Liver (tissue), 9 donors: Measurements from ENCODE around the gene TMEM17. TPM values are rescaled to one million over a fixed set of nuclear protein-coding genes. Genes with fewer than 3 reads are reported as not detected.
A peak's percentile ranks its signal among the peaks of the same experiment; 100 is the strongest.

Source experiments
- DNase-seq: peaks from one replicate; pipeline ENCODE4 v3.0.0-alpha.2; 2017; ENCODE audit warnings: low spot score
- H3K27ac ChIP-seq, 2 donors: one replicate each; pipeline ENCODE4 v1.7.0; 2013; ENCODE audit warnings: inconsistent platforms in 2 of 2, low read length in 2 of 2, control low read depth in 1 of 2, low read depth in 1 of 2, mild to moderate bottlenecking in 1 of 2
- H3K27me3 ChIP-seq, 4 donors: one replicate each; pipeline versions ENCODE4 v1.6.1 to v1.7.0; 2013; ENCODE audit warnings: low read length in 3 of 4, inconsistent platforms in 1 of 4, mild to moderate bottlenecking in 1 of 4, moderate library complexity in 1 of 4; ENCODE audit not compliant: control insufficient read depth in 4 of 4, insufficient read depth in 4 of 4
- H3K36me3 ChIP-seq, 4 donors: one replicate each; pipeline versions ENCODE4 v1.6.1 to v1.7.0; 2013; ENCODE audit warnings: low read length in 3 of 4, mild to moderate bottlenecking in 3 of 4, low read depth in 1 of 4, moderate library complexity in 1 of 4; ENCODE audit not compliant: control insufficient read depth in 4 of 4, insufficient read depth in 3 of 4
- H3K4me1 ChIP-seq, 4 donors: one replicate each; pipeline versions ENCODE4 v1.6.1 to v1.7.0; 2013; ENCODE audit warnings: low read length in 3 of 4, mild to moderate bottlenecking in 3 of 4, moderate library complexity in 1 of 4; ENCODE audit not compliant: control insufficient read depth in 4 of 4, insufficient read depth in 4 of 4
- H3K4me3 ChIP-seq, 3 donors: one replicate each; pipeline versions ENCODE4 v1.6.1 to v1.7.0; 2013; ENCODE audit warnings: low read length in 3 of 3, control low read depth in 1 of 3, low read depth in 1 of 3, mild to moderate bottlenecking in 1 of 3
- H3K9ac ChIP-seq, 2 donors: one replicate each; pipeline ENCODE4 v1.7.0; 2013; ENCODE audit warnings: low read length in 2 of 2, mild to moderate bottlenecking in 2 of 2, moderate library complexity in 2 of 2, control low read depth in 1 of 2, low read depth in 1 of 2
- H3K9me3 ChIP-seq, 4 donors: one replicate each; pipeline versions ENCODE4 v1.6.1 to v1.7.0; 2013; ENCODE audit warnings: low read length in 3 of 4; ENCODE audit not compliant: control insufficient read depth in 4 of 4
- EGR1 ChIP-seq, 2 donors: IDR thresholded peaks; 2 replicates each; pipeline ENCODE4 v1.6.1; 2016 to 2018; ENCODE audit warnings: antibody characterized with exemption in 2 of 2, low read depth in 2 of 2
- FOXA1 ChIP-seq: IDR thresholded peaks from 2 replicates; pipeline ENCODE4 v1.6.1; 2016; ENCODE audit warnings: antibody characterized with exemption
- FOXA2 ChIP-seq: IDR thresholded peaks from 2 replicates; pipeline ENCODE4 v1.6.1; 2016; ENCODE audit warnings: antibody characterized with exemption
- GABPA ChIP-seq, 2 donors: IDR thresholded peaks in 1 of 2; conservative IDR thresholded peaks in 1 of 2; 2 replicates each; pipeline ENCODE4 v1.6.1; 2016; ENCODE audit warnings: antibody characterized with exemption in 2 of 2, mild to moderate bottlenecking in 1 of 2, moderate library complexity in 1 of 2
- HNF4A ChIP-seq, 2 donors: conservative IDR thresholded peaks; 2 replicates each; pipeline ENCODE4 v1.6.1; 2016; ENCODE audit warnings: antibody characterized with exemption in 2 of 2, mild to moderate bottlenecking in 2 of 2
- HNF4G ChIP-seq: IDR thresholded peaks from 2 replicates; pipeline ENCODE4 v1.6.1; 2016; ENCODE audit warnings: antibody characterized with exemption
- JUND ChIP-seq, 2 donors: IDR thresholded peaks; 2 replicates each; pipeline ENCODE4 v1.6.1; 2016; ENCODE audit warnings: antibody characterized with exemption in 2 of 2
- NR2F2 ChIP-seq: IDR thresholded peaks from 2 replicates; pipeline ENCODE4 v1.6.1; 2016; ENCODE audit warnings: antibody characterized with exemption
- RAD21 ChIP-seq, 2 donors: IDR thresholded peaks; 2 replicates each; pipeline ENCODE4 v1.6.1; 2016; ENCODE audit warnings: antibody characterized with exemption in 2 of 2, mild to moderate bottlenecking in 2 of 2
- RXRA ChIP-seq, 2 donors: IDR thresholded peaks; 2 replicates each; pipeline ENCODE4 v1.6.1; 2017 to 2018; ENCODE audit warnings: antibody characterized with exemption in 2 of 2, mild to moderate bottlenecking in 1 of 2
- SP1 ChIP-seq: IDR thresholded peaks from 2 replicates; pipeline ENCODE4 v1.6.1; 2018; ENCODE audit warnings: antibody characterized with exemption, mild to moderate bottlenecking
- TAF1 ChIP-seq: conservative IDR thresholded peaks from 2 replicates; pipeline ENCODE4 v1.6.1; 2016; ENCODE audit warnings: antibody characterized with exemption, mild to moderate bottlenecking
- YY1 ChIP-seq: IDR thresholded peaks from 2 replicates; pipeline ENCODE4 v1.6.1; 2016; ENCODE audit warnings: antibody characterized with exemption, mild to moderate bottlenecking
- WGBS: extraction: QIAGEN DNeasy Blood & Tissue Kit; methylation state at CpG from one replicate; pipeline ENCODE4 v1.1.7; 2013; 5-methylcytosine and 5-hydroxymethylcytosine counted together
- polyA plus RNA-seq, 2 donors: library from polyadenylated mRNA; stranded (reverse) in 1 of 2; unstranded in 1 of 2; fragments of 200-250 nt in 1 of 2; fragments of >200 nt in 1 of 2; fragmentation: Nextera tagmentation in 1 of 2; extraction: Ambion mirVana in 1 of 2; gene quantifications; one replicate each; pipeline versions ENCODE4 v1.2.1 to v1.2.3, GENCODE V29; 2013 to 2015
- total RNA-seq, 2 donors: library from RNA; depleted of rRNA; stranded (reverse); fragments of >200 nt; gene quantifications; one replicate each; pipeline ENCODE4 v1.2.3, GENCODE V29; 2014
- TF ChIP-seq, protein P1 (sequence below): fragments of 150-350 bp; IDR thresholded peaks from 2 replicates; pipeline ENCODE4 v1.5.1; 2017; ENCODE audit warnings: improper control_type of control experiment, low read depth, low read length; ENCODE audit not compliant: missing input control
- TF ChIP-seq, protein P2 (sequence below): IDR thresholded peaks from 2 replicates; pipeline ENCODE4 v1.6.1; 2016; ENCODE audit warnings: antibody characterized with exemption
- TF ChIP-seq, protein P3 (sequence below): IDR thresholded peaks from 2 replicates; pipeline ENCODE4 v1.6.1; 2016; ENCODE audit warnings: antibody characterized with exemption, mild to moderate bottlenecking
- TF ChIP-seq, protein P4 (sequence below): IDR thresholded peaks from 2 replicates; pipeline ENCODE4 v1.6.1; 2016; ENCODE audit warnings: antibody characterized with exemption
- donor health status: healthy.
- donor health status: healthy.
- donor health status: healthy.
- donor health status: healthy.
- donor health status: healthy.

The TMEM17 gene
- total and polyA plus RNA-seq, 4 donors: 0.70 to 1.9 (median 1.2) TPM

DNA sequence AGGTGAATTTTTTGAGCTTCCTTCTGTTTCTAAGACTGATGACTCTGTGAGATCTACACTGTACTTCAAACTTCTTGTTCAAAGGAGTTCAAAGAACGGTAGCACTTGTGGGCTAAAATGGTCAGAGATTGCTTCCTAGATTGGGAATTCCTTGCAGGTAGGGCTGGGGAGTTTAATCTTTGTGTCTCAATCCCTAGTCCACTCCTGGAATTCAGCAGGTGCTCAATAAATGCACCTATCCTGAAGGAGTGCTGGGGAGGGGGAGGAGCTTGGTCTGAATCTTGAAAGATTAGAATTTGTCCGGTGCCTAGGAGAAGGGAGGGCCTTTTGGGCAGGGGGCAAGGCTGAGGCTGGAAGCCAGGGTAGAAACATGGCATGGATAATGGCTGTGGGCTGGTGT, 34.6 kb downstream of the TMEM17 start:
- Histone ChIP-seq H3K4me3 (no peak overlapping the region), H3K9ac (no peak overlapping the region), H3K9me3 (no peaks in the 10 kb centered on the region), H3K36me3 (no peaks in the 10 kb centered on the region), H3K4me1 (peaks cover 13 to 44% (median 38%) of the 10 kb centered on the region in 4 donors), H3K27me3 (no peaks in the 10 kb centered on the region), H3K27ac (no peak overlapping the region)
- peak; percentile 14 for DNase-seq
- 88% methylated on average over 2 of the region's 2 CpGs for WGBS
- TF ChIP-seq YY1 (no peak), TAF1 (no peak), HNF4A (conservative IDR thresholded peaks at IDR 0.05) (no peak), FOXA2 (no peak), HNF4G (no peak), SP1 (no peak), EGR1 (IDR thresholded peaks at IDR 0.05; ENCODE audit: low read depth in 2 of 2) (no peak), RAD21 (IDR thresholded peaks at IDR 0.05) (no peak), FOXA1 (no peak), GABPA (IDR thresholded peaks at IDR 0.05 in 1 of 2, conservative IDR thresholded peaks at IDR 0.05 in 1 of 2) (no peak), NR2F2 (no peak), RXRA (IDR thresholded peaks at IDR 0.05) (no peak), JUND (IDR thresholded peaks at IDR 0.05) (no peak)
- TF ChIP-seq, protein P1, sequence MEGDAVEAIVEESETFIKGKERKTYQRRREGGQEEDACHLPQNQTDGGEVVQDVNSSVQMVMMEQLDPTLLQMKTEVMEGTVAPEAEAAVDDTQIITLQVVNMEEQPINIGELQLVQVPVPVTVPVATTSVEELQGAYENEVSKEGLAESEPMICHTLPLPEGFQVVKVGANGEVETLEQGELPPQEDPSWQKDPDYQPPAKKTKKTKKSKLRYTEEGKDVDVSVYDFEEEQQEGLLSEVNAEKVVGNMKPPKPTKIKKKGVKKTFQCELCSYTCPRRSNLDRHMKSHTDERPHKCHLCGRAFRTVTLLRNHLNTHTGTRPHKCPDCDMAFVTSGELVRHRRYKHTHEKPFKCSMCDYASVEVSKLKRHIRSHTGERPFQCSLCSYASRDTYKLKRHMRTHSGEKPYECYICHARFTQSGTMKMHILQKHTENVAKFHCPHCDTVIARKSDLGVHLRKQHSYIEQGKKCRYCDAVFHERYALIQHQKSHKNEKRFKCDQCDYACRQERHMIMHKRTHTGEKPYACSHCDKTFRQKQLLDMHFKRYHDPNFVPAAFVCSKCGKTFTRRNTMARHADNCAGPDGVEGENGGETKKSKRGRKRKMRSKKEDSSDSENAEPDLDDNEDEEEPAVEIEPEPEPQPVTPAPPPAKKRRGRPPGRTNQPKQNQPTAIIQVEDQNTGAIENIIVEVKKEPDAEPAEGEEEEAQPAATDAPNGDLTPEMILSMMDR: no peak
- TF ChIP-seq, protein P2, sequence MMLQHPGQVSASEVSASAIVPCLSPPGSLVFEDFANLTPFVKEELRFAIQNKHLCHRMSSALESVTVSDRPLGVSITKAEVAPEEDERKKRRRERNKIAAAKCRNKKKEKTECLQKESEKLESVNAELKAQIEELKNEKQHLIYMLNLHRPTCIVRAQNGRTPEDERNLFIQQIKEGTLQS: no peak
- TF ChIP-seq, protein P3, sequence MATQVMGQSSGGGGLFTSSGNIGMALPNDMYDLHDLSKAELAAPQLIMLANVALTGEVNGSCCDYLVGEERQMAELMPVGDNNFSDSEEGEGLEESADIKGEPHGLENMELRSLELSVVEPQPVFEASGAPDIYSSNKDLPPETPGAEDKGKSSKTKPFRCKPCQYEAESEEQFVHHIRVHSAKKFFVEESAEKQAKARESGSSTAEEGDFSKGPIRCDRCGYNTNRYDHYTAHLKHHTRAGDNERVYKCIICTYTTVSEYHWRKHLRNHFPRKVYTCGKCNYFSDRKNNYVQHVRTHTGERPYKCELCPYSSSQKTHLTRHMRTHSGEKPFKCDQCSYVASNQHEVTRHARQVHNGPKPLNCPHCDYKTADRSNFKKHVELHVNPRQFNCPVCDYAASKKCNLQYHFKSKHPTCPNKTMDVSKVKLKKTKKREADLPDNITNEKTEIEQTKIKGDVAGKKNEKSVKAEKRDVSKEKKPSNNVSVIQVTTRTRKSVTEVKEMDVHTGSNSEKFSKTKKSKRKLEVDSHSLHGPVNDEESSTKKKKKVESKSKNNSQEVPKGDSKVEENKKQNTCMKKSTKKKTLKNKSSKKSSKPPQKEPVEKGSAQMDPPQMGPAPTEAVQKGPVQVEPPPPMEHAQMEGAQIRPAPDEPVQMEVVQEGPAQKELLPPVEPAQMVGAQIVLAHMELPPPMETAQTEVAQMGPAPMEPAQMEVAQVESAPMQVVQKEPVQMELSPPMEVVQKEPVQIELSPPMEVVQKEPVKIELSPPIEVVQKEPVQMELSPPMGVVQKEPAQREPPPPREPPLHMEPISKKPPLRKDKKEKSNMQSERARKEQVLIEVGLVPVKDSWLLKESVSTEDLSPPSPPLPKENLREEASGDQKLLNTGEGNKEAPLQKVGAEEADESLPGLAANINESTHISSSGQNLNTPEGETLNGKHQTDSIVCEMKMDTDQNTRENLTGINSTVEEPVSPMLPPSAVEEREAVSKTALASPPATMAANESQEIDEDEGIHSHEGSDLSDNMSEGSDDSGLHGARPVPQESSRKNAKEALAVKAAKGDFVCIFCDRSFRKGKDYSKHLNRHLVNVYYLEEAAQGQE: no peak
- TF ChIP-seq, protein P4, sequence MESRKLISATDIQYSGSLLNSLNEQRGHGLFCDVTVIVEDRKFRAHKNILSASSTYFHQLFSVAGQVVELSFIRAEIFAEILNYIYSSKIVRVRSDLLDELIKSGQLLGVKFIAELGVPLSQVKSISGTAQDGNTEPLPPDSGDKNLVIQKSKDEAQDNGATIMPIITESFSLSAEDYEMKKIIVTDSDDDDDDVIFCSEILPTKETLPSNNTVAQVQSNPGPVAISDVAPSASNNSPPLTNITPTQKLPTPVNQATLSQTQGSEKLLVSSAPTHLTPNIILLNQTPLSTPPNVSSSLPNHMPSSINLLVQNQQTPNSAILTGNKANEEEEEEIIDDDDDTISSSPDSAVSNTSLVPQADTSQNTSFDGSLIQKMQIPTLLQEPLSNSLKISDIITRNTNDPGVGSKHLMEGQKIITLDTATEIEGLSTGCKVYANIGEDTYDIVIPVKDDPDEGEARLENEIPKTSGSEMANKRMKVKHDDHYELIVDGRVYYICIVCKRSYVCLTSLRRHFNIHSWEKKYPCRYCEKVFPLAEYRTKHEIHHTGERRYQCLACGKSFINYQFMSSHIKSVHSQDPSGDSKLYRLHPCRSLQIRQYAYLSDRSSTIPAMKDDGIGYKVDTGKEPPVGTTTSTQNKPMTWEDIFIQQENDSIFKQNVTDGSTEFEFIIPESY: no peak

DNA sequence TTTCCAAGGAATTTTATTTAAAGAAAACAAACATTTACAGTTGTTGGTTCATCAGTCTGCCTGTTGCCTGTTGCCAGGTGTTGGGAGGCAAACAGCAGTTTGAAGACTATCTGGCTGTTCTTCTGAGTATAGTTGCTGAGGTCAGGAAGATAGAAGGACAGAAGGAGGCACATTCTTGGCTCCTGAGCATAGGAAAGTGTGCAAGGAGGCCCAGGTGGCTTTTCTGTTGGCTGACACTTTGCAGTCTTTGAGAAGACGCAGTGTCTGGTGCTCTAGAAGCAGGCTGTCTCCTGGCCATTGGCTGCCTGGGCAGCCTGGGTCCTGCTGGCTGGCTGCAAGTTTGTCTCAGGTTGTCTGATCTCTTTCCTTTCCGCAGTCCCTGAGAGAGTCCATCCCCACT, 36.4 kb downstream of the TMEM17 start:
- H3K27ac ChIP-seq: no peak overlapping the region
- 97% methylated on average over 2 of the region's 2 CpGs for WGBS
- no peak for TF ChIP-seq NR2F2
- TF ChIP-seq SP1: no peak
- TF ChIP-seq RAD21 (IDR thresholded peaks at IDR 0.05): no peak
- no peak for TF ChIP-seq YY1
- TF ChIP-seq, protein P1: no peak
- no peak for TF ChIP-seq GABPA (IDR thresholded peaks at IDR 0.05 in 1 of 2, conservative IDR thresholded peaks at IDR 0.05 in 1 of 2)
- TF ChIP-seq FOXA1: no peak
- no peak for TF ChIP-seq TAF1
- TF ChIP-seq, protein P4: no peak
- TF ChIP-seq FOXA2: no peak

More for the DNA sequence above, 36.4 kb downstream of the TMEM17 start:
- Histone ChIP-seq H3K9ac (no peak overlapping the region), H3K36me3 (no peaks in the 10 kb centered on the region), H3K27me3 (no peaks in the 10 kb centered on the region), H3K4me1 (peaks cover 13 to 38% (median 34%) of the 10 kb centered on the region in 4 donors), H3K9me3 (no peaks in the 10 kb centered on the region), H3K4me3 (no peak overlapping the region)
- DNase-seq: peak; percentile 31
